GM21619 (cell line): ENCODE measurements around the gene KIF5C.
A peak's percentile ranks its signal among the peaks of the same experiment; 100 is the strongest.

Experiments used
- ATAC-seq: cut with Tn5 transposase; IDR thresholded peaks from one replicate; pipeline ENCODE4 v1.9.1; 2021; ENCODE audit not compliant: unreplicated experiment

KIF5C gene

DNA sequence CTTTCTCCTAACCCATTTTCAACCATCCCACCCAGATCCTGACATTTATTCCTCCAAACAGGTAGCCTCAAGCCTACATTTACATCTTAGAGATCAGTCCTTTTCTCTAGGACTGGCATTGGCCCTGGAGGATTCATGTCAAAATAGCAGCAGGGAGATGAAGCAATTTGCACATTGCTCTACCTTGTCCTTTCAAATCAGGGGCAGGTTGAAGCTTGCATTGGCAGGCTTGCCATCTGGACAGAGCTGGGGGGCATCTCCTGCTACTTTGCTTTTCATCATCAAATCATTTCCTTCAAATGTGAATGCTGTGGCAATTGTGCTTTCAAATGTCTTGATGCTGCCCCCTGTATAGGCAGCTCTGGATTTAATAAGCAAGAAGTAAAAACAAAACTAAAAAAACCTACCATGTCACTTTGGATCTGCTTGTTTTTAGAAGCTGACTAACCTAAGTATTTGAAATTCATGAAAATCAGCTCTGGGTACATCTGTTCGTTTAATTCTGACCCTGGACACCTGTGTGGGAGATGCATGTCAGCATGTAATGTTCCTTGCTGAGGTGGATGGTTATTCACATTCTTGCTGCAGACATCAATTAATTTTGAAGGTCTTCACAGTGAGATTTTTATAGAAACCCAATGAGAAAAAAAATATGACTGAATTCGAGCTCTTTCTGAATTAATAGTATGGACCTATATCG, 47.9 kb downstream of the KIF5C start:
- ATAC-seq, result no peak

DNA sequence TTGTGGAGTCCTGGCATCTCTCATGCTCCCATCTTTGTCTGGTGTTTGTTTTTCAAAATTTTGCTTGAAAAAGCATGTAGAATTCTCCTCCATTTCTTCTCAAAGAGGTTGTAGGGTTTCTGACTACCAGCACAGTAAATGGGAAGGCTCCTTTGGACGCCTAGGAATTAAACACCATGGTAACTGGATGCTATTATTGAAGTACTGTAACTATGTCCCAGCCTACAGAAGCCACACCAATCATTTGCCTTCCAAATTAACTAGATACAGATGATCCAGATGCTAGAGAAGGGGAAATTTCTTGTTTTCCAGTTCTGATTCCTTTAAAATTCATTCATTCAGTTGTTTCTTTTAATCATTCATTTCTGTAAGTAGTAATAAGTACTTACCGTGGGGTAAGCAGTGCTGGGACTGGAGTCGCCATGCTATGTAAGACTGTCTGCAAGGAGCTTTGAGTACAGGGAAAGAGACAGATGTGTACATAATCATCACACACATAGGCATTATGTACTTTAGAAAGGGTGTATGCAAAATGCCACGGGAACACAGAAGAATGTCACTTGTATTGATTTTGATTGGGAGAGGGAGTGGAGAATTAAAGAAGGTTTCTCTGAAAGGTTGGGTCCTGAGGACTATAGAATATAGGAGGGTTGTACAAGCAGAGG, 49.6 kb downstream of the KIF5C start:
- no peak for ATAC-seq

DNA sequence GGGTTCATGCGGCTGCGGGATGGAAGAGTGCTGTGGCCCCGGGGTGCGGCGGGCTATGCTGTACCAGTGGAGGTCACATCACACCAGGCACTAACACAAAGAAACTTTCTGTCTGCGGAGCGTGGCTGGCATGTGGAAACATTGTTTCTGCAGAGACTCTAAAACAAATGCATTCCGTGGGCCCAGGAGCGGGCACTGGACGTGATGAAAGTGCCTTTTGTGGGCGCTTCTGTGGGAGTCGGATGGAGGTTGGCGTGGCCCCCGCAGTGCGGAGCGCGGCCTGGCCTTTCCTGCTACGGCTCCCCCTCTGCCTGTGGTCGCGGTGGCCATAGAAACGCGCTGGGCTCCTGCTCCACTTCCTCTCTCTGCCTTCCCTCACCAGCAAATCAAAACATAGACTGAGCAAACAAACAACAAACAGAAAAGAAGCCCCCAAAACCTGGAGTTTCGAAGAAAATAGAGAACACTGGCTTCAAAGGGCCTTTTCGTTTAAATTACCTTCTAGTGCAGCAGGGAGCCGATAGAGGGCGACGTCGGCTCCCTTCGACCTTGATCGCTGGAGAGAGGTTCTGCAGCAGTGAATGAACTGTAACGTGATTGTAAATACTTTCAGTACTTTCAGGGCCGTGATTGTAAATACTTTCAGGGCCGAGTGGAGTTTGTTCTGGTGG, 51.4 kb downstream of the KIF5C start:
- ATAC-seq, result peak; percentile 86

DNA sequence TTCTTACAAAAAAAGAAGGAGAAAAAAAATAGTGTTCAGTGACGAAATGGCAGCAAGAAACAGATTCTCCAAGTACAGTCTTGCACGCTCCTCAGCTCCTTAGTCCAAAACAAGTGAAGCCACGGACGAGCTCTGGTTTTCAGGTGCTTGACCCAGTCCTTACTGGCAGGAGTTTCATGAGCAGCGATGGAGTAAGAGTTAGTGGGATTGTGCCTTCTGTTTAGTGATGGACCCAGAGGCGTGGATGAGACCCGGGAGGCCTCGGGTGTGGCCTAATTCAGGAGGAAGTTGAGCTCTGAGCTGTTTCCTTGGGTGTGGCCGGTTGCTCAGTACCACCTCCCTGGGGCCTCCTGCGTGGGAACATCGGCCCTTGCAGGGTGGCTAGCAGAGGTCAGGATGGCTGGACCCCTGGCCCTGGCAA, 52.0 kb downstream of the KIF5C start:
- peak; percentile 60 for ATAC-seq

DNA sequence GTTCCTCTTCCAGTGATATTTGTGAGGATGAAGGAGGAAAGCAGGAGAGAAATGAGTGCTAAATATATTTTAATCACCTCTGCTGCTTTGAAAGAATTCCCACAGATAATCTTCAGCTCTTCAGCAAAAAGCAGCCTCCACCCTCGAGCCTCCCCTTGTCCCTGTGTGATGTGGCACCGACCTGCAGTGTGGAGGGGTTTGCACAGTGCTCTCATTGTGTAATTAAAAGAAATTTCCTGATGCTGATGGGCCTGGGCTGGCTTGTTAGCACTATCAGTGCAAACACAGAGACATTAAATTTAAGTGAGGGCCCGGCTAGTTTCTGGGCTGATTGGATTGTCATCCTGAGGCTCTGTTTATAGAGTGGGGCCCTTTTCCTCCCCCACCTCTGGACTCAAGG, 53.4 kb downstream of the KIF5C start:
- no peak for ATAC-seq

DNA sequence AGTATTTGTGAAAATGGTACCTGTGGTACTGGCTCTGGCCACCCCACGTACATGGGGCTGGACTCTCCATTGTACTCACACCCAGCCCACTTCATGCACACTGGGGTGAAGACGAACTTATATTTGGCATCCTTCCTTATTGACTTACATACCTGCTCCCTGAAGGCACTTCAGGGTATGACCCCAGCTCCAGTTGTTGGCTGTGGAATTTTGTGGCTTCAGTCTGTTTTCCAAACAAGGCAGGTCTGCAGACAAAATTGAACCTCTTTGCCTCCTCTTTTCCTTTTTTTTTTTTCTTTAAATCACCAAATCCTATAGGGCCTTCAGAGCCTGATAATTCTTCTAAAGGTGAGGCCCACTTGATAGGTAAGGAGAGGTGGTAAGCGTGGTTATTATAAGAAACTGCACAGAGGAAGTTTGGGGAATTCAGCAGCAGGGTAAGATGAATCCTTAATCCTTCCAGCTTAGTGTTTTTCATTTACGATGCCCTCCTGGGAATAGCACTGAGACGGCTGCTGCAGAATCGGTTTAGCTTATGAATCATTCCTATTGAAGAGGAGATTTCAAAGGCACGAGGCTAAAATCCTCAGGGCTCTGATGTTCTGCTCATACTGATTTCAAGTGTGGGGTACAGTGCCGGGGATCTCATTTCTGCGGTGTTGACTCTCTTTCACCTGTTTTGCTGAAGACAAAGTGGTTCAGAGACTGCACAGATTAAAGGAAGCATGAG, 55.2 kb downstream of the KIF5C start:
- ATAC-seq, result no peak

DNA sequence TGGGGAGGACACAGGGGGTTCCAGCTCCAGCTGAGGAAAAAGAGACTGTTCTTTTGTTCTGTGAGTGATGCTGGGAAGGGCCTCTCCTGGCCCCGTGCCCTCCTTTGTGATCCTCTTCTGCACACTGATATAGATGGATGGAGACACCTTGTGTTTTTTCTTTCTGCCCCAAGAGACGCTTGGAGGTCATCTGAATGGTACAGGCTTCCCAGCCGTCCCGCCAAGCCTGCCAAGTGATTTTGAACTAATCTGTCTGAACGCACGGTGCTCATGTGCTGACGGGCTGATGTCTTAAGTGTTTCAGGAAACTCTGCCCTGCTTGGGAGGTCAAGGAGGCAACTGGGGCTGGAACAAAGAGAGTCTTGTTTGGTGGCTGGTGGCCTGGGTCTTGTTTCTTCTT, 57.5 kb downstream of the KIF5C start:
- ATAC-seq, result no peak

DNA sequence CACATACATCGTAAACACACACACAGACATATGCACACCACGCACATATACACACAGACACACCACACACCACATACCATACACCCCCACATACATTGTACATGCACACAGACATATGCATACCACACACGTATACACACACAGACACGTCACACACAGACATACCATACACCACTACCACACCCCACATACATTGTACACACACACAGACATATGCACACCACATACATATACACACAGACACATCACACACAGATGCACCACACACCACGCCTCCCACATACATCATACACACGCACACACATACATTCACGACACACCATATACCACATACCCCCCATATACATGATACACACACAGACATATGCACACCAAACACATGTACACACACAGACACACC, 58.4 kb downstream of the KIF5C start:
- no peak for ATAC-seq

DNA sequence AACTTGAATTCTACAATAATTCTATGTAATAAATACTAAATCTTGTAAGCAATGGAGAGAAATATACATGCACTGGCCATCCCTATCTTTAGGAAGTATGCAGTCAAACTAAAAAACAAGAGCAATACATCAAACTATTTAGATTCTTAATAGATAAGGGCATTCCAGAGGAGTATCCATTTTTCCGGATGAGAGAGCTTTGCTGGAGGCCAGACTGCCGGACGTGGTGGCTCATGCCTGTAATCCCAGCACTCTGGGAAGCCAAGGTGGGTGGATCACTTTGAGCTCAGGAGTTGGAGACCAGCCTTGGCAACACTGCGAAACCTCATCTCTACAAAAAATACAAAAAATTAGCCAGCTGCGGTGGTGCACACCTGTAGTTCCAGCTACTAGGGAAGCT, 60.8 kb downstream of the KIF5C start:
- no peak for ATAC-seq

DNA sequence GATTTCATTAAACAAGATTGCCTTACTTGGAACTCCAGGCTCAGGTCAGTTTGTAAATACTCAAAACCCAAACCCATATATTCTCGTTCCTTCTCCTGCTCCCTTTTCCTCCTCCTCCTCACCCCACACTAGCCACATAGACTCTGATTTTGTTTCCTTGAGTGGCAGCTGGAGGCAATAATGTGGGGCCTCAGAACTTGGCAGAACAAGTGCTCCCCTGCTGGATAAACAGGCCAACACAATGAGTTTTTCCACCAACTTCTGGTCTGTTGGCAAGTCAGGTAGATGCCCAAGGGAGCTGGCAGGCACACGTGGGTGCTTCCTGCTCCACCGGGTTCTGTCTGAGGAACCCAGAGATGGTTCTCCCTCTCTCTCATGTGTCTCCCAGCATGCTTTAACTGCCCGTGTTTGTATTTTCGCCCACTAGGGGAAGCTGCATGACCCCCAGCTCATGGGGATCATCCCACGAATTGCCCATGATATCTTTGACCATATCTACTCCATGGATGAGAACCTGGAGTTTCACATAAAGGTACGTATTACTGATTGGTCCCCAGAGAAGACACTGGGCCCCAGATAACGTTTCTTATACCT, 61.9 kb downstream of the KIF5C start:
- ATAC-seq, result no peak

DNA sequence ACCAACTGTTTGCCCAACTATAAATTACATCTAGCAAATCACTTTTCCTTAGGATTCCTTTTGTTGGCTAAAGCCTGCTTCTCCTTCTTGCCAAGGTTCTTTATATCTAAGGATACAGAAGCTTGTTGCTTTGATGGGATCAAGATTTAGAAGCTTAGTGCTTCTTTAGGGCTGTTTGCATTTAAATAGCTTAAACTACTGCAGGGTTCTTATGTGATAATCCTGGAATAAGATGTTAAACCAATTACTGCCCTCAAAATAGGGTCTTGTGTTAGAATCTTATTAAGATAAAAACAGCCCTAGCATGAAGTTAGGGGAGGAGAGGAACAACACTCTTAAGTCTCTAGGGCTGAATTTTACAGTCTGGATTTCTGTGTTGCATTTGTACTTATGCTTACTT, 64.2 kb downstream of the KIF5C start:
- no peak for ATAC-seq

DNA sequence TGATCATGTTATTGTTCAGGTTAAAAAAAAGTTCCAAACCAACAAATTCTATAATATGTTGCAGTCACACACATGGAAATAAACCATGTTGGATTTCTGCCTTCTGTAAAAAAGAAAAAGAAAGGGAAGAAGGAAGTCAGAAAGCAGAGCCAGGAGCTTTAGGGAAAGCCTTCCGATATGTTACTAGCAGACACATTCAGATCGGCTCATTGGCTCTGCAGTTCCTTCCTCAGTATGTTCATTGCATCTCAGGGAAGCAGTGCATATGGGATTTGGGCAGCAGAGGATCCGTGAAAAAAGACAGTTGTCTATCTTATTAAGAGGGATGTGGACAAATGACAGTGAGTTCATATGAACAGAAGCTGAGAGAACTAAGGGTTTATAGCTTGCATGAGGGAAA, 68.1 kb downstream of the KIF5C start:
- ATAC-seq, result no peak

DNA sequence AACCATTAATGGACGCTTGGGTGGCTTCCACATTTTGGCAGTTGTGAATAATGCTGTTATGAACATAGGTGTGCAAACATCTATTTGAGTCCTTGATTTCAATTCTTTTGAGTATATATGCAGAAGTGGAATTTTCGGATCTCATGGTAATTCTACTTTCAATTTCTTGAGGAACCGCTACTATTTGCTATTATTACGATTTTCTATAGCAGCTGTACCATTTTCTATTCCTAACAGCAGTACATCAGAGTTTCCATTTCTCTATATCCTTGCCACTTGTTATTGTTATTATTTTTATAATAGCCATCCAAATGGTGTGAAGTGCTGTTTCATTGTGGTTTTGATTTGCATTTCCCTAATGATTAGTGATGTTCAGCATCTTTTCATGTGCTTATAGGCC, 69.5 kb downstream of the KIF5C start:
- no peak for ATAC-seq

DNA sequence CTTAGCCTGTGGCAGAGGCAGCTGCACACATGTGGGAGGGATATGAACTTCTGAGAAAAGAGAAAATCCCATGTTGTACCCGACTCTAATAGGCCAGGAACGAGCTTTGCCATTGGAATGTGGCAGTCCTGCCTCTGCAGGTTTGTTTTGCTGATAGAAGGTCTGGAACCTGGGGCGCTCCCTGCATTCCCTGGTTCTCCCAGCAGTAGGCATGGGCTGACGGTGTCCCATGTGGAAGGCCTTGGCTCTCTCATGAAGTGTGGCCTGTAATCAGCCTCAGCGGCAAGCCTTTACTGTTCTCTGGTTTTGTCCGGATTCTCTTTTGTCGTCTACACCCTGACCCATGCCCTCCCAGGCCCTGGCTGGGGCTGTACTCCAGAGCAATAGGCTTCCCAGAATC, 72.3 kb downstream of the KIF5C start:
- ATAC-seq, result no peak

DNA sequence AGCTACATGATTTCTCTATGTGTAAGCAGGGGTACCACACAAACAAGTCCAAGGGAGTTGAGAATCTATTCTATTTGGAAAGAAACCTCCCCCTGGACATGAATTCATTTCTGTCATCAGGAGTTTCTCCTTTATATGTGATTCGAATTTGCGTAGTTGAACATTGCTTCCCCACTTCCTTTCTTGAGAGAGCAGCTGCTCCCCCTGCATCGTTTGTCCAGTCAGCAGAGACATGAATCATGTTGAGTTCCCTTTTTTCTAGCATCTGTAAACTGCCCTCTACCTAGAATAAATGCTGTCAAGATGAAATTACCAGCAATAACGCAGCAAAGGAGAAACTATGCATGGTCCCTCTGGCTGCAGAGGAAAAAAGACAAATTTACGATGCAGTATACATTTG, 73.8 kb downstream of the KIF5C start:
- ATAC-seq, result no peak

DNA sequence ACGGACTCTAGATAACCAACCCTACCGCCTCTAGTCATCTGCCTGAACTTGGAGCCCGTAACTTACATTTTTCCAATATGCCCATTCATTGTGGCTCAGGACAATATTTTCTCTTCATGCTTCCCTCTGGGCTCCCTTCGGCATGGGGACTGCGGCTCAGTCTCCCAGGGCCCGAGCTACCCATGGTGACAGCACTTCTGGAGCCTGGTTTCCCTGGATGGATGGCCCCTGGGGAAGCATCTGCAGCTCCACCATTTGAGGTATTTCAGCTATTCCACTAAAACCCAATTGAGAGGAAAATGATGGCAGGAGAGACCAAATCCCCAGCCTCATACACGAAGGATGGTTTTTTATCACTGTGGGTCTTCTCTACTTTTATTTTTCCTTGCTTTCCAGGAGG, 74.3 kb downstream of the KIF5C start:
- no peak for ATAC-seq

DNA sequence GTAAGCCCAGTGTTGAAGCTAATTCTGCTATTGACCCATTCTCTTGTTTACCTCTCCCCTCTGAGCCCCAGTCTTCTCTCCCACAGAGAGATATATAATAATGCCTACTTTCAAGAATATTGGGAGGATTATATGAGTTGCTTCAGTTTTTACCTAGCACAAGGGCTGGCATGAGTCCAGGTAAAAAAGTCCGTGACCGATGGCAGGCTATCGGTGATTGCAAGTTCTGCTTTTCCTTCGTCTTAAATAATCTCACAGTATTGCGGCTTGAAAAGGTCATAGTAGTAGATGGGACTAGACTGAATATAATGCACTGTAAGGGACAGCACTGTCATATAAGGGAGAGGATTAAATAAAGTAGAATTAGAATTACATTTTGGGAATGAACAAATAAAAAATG, 77.6 kb downstream of the KIF5C start:
- no peak for ATAC-seq

DNA sequence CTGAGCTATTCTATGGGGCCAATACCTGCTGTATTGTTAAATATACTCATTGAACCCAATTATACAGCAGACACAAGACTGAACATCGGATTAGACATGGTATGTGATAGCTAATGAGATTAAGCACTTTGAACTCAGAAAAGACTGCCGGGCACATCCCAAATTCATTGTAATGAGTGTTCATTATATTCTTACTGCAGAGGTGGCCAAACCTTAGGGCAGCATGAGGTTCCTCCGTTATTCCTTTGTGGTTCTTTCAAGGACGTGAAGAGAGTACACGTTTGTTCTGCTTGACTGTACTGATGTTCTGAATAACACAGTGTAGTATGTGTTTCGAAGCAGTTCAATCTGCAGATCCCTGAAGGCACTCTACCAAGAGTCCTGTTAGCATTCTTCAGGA, 78.4 kb downstream of the KIF5C start:
- no peak for ATAC-seq

DNA sequence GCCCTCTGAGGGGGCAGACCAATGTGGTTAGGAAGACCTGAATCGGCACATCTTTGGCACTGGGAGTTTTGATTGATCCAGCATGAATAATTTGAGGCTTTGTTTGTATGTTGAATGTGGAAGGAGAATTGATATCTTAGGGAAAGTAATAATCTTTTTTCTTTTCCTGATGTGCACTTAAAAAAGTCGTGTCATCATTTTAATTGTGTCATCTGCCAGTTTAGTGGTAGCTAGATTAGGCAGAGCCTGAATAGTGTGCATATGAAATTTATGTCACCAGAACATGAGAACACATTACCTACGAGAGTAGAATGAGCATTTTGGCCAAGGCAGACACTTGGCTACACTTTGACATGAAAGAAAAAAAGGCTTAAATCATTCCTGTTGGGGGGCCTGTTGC, 79.5 kb downstream of the KIF5C start:
- ATAC-seq, result no peak

DNA sequence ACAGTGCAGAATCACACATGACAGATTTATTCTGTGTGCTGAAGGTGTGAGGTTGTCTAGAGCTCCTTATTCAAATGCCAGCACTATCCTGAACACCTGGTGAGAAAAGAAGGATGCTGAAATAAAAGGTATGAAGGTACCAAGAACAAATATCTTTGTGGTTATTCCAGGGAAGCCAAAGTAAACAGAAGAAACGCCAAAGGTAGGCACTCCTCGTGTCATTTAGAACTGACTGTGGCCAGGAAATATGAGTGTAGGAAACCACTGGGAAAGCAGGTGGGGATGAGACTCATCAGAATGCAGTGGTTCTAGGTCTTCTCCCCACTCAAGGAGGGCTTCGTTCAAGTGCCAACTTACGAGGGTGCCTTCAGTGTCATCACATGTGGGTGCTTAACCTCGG, 80.8 kb downstream of the KIF5C start:
- ATAC-seq, result no peak

DNA sequence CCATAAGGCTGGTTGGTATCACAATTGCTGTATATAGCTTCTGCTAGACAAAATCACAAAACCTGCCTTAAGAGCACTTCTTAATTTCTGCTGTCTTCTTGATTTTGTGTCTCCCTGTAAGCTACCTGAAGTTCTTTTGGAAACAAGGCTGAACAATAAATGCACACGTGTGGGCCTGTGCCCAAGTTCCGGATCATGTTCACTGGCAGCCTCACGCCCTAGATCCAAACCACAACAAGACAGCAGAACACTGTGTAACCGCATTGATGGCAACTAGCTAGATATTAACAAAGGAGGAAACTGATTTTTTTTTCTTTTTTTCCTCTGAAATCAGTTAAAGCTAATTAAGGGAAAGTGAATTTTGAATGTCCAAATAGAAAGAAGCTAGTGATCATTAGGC, 82.0 kb downstream of the KIF5C start:
- no peak for ATAC-seq
